Esophagus squamous epithelium (tissue), 4 donors: Measurements from ENCODE around the gene PTH2.

ENCODE experiments used
- CTCF ChIP-seq, 6 experiments: fragments of 450-650 bp in 4 of 6; fragments of 200-600 bp in 2 of 6; sonication (generic) in 2 of 6; IDR thresholded peaks; one replicate each; pipeline ENCODE4 v1.5.1; 2016 to 2019; ENCODE audit warnings: antibody characterized with exemption in 6 of 6, mild to moderate bottlenecking in 4 of 6, moderate library complexity in 4 of 6
- POLR2A ChIP-seq, 4 donors: fragments of 450-650 bp; IDR thresholded peaks; one replicate each; pipeline ENCODE4 v1.6.1; 2017; ENCODE audit warnings: antibody characterized with exemption in 4 of 4, mild to moderate bottlenecking in 4 of 4, moderate library complexity in 3 of 4

- TF ChIP-seq CTCF (IDR thresholded peaks at IDR 0.05), result no peak
- TF ChIP-seq POLR2A (IDR thresholded peaks at IDR 0.05), result no peak
These were observed 16.6 kb upstream of the PTH2 start for GRCh38 chr19:49439836-49440235.
